ENCODE data around the gene MET. TPM values are rescaled to one million over a fixed set of nuclear protein-coding genes. Genes with fewer than 3 reads are reported as not detected.

Gene MET
- total and polyA plus RNA-seq, 8 donors = 2.0 to 23.5 (median 13.4) TPM

GRCh38 chr7:116686812-116687419 is 14.9 kb downstream of the MET start:
- no peak for DNase-seq
- WGBS, 2 donors = 50 to 55% methylated on average over 7 of the region's 7 CpGs
- intact Hi-C loops (cut with DNase I) = no loop called here

DNA sequence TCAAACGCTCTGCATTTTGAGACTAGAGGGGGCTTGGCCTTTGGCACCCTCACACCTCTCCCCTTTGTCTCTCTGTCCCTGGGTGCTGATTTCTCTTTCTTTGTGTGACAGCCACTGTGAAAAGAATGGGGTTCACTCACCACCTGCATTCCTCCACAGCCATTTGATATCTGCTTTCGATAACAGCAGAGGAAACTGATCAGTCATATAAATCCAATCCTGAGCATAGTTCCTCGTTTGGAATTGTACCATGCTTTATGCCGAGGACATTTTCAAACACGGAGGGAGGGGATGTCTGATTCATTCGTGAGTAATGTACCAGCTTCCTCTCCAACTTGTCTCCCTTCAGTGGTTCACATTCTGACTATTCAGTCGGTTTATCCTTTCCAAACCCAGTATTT is 15.8 kb downstream of the MET start:
- no peak for TF ChIP-seq CTCF (IDR thresholded peaks at IDR 0.05)
- Histone ChIP-seq H3K27ac (peak overlapping the region in 1 of 4 donors; percentile 14), H3K36me3 (no peaks in the 10 kb centered on the region), H3K4me1 (peaks cover 0 to 4% (median 0%) of the 10 kb centered on the region in 3 donors), H3K27me3 (no peaks in the 10 kb centered on the region), H3K9me3 (no peaks in the 10 kb centered on the region), H3K4me3 (no peak overlapping the region)
- ATAC-seq (peak; percentile 33 to 63 (median 61)), DNase-seq (no peak), FAIRE-seq (no peak)
- intact Hi-C loops (cut with DNase I) = no loop called here
- WGBS, 2 donors = 40 to 43% methylated on average over 7 of the region's 7 CpGs

More at GRCh38 chr7:116686812-116687419, 14.9 kb downstream of the MET start:
- Histone ChIP-seq H3K9me3 (no peaks in the 10 kb centered on the region), H3K27ac (peak overlapping the region in 1 of 4 donors; percentile 14), H3K27me3 (no peaks in the 10 kb centered on the region), H3K4me3 (no peak overlapping the region), H3K36me3 (no peaks in the 10 kb centered on the region), H3K4me1 (peaks cover 0 to 4% (median 0%) of the 10 kb centered on the region in 3 donors)
- ATAC-seq (peak; percentile 45 to 70 (median 62)), FAIRE-seq (no peak)
- TF ChIP-seq CTCF (IDR thresholded peaks at IDR 0.05) = no peak

DNA sequence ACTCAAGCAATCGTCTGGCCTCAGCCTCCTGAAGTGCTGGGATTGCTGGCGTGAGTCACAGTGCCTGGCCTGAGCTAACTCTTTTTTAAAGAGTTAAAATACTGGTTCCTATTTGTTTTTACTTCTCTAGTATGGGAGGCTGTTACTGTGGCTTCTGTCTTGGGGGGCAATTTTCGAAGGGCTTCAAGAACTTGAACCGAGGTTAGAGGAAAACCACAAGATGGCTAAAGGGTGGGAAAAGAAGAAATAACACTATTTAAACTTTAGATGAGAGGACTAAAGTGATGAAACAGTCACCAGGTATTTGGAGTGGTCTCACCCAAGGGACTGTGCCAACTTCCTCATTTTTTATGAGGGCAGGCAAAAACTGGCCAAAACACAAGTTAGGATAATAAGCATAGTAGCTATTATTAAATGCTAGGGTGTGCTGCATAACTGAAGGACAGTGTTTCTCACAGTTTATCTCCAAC is 17.8 kb downstream of the MET start:
- TF ChIP-seq CTCF (IDR thresholded peaks at IDR 0.05) = no peak
- Histone ChIP-seq H3K4me3 (no peak overlapping the region), H3K36me3 (no peaks in the 10 kb centered on the region), H3K27me3 (no peaks in the 10 kb centered on the region), H3K4me1 (peaks cover 0 to 4% (median 0%) of the 10 kb centered on the region in 3 donors), H3K9me3 (no peaks in the 10 kb centered on the region), H3K27ac (no peak overlapping the region)
- WGBS, 2 donors = 90 to 92% methylated on average over 4 of the region's 4 CpGs
- FAIRE-seq (no peak), ATAC-seq (no peak), DNase-seq (no peak)
- intact Hi-C loops (cut with DNase I) = no loop called here

GRCh38 chr7:116691664-116692063 is 19.7 kb downstream of the MET start:
- Histone ChIP-seq H3K36me3 (no peaks in the 10 kb centered on the region), H3K4me3 (no peak overlapping the region), H3K27me3 (no peaks in the 10 kb centered on the region), H3K4me1 (peaks cover 0 to 4% (median 0%) of the 10 kb centered on the region in 3 donors), H3K9me3 (no peaks in the 10 kb centered on the region), H3K27ac (no peak overlapping the region)
- ATAC-seq (no peak), DNase-seq (no peak), FAIRE-seq (no peak)
- intact Hi-C loops (cut with DNase I) = no loop called here
- 80 to 83% methylated on average over 3 of the region's 3 CpGs for WGBS, 2 donors
- no peak for TF ChIP-seq CTCF (IDR thresholded peaks at IDR 0.05)
